Body of pancreas (tissue), 4 donors: ENCODE results near the gene FRMD5.
A peak's percentile ranks its signal among the peaks of the same experiment; 100 is the strongest.

Source experiments
- POLR2A ChIP-seq, 3 donors: fragments of 450-650 bp; IDR thresholded peaks; one replicate each; pipeline ENCODE4 v1.6.1; 2016; ENCODE audit warnings: antibody characterized with exemption in 3 of 3, mild to moderate bottlenecking in 2 of 3
- TF ChIP-seq, protein P1 (sequence below), 7 experiments: fragments of 450-650 bp in 4 of 7; fragments of 200-600 bp in 3 of 7; sonication (generic) in 3 of 7; IDR thresholded peaks; one replicate each; pipeline ENCODE4 v1.5.1; 2016 to 2019; ENCODE audit warnings: antibody characterized with exemption in 7 of 7

GRCh38 chr15:44066211-44066827, 128.8 kb downstream of the FRMD5 start:
- TF ChIP-seq, protein P1, sequence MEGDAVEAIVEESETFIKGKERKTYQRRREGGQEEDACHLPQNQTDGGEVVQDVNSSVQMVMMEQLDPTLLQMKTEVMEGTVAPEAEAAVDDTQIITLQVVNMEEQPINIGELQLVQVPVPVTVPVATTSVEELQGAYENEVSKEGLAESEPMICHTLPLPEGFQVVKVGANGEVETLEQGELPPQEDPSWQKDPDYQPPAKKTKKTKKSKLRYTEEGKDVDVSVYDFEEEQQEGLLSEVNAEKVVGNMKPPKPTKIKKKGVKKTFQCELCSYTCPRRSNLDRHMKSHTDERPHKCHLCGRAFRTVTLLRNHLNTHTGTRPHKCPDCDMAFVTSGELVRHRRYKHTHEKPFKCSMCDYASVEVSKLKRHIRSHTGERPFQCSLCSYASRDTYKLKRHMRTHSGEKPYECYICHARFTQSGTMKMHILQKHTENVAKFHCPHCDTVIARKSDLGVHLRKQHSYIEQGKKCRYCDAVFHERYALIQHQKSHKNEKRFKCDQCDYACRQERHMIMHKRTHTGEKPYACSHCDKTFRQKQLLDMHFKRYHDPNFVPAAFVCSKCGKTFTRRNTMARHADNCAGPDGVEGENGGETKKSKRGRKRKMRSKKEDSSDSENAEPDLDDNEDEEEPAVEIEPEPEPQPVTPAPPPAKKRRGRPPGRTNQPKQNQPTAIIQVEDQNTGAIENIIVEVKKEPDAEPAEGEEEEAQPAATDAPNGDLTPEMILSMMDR (IDR thresholded peaks at IDR 0.05): peak; percentile 54 to 78 (median 71)
- no peak for TF ChIP-seq POLR2A (IDR thresholded peaks at IDR 0.05)
